ENCODE measurements around the gene PLXNA4.

DNA sequence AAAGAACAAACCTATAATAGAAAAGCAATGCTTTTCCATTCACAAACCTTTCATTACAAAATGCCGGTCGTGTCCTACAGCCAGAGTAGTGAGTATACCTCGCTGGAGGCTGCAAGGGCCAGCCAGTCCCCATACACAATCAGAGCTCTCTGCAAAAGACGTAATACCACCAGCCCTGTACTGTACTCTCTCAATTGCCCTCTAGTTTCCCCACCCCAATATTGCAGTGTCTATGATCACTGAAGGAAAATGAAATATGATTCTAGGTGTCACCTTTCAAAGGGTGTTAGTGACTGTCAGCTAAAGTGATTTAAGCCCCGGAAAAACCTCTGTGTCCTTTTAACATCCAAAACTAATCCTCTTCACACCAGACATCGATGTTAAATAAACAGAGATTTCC is 24.8 kb downstream of the PLXNA4 start:
- TF ChIP-seq POLR2A (IDR thresholded peaks at IDR 0.05) = no peak
- TF ChIP-seq, protein P1, sequence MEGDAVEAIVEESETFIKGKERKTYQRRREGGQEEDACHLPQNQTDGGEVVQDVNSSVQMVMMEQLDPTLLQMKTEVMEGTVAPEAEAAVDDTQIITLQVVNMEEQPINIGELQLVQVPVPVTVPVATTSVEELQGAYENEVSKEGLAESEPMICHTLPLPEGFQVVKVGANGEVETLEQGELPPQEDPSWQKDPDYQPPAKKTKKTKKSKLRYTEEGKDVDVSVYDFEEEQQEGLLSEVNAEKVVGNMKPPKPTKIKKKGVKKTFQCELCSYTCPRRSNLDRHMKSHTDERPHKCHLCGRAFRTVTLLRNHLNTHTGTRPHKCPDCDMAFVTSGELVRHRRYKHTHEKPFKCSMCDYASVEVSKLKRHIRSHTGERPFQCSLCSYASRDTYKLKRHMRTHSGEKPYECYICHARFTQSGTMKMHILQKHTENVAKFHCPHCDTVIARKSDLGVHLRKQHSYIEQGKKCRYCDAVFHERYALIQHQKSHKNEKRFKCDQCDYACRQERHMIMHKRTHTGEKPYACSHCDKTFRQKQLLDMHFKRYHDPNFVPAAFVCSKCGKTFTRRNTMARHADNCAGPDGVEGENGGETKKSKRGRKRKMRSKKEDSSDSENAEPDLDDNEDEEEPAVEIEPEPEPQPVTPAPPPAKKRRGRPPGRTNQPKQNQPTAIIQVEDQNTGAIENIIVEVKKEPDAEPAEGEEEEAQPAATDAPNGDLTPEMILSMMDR (IDR thresholded peaks at IDR 0.05) = no peak
